ENCODE results near the gene RARS1.
"Not testable (repeated sequence)": the region's sequence is repeated elsewhere in the genome, so short reads cannot be mapped to it uniquely, and the experiment has no call there.

Gene RARS1

GRCh38 chr5:168481330-168481788 is 4.9 kb upstream of the RARS1 start:
- no peak for DNase-seq (ENCODE audit: low read depth in 2 of 2)

- DNase-seq (ENCODE audit: low read depth in 2 of 2) = no peak
Measured at GRCh38 chr5:168482361-168482760, 3.9 kb upstream of the RARS1 start.

DNA sequence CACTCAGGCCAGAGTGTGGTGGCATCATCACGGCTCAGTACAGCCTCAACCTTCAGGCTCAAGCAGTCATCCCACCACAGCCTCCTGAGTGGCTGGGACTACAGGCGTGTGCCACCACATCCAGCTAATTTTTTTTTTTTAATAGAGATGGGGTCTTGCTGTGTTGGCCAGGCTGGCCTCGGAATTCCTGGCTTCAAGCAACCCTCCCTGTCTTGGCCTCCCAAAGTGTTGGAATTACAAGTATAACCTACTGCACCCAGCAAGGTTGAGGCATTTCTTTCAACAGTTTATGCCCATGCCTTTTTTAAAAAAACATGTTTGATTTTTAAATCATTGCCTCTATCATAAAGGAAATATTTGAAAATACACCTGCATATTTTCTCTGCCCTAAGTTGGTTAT is 2.8 kb downstream of the RARS1 start:
- DNase-seq (ENCODE audit: low read depth in 2 of 2) = no peak

DNA sequence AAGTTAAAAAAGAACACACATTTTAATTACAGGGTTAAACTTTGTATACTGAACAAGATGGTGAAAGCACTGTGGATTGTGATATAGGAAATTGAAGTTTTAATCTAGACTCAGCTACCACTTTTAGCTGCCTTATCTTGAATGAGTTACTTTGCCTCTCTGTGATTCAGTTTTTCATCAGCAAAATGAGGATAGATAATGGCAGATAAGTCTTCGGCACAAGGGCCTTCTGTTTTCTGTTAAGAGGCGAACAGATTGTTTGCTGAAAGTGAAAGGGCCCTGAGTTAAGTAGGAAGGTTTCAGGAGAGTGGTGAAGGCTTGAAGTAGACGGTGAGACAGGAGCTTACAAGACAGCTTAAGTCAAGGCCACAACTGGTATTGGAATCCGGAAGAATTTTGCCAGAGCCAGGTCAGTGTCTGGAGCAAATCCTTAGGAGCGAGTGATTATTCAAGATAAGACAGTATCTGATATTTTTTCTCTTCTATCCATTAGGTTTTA is 7.8 kb downstream of the RARS1 start:
- DNase-seq (ENCODE audit: low read depth in 2 of 2) = no peak

- no peak for DNase-seq (ENCODE audit: low read depth in 2 of 2)
Measured at GRCh38 chr5:168502563-168503237, 16.4 kb downstream of the RARS1 start.

DNA sequence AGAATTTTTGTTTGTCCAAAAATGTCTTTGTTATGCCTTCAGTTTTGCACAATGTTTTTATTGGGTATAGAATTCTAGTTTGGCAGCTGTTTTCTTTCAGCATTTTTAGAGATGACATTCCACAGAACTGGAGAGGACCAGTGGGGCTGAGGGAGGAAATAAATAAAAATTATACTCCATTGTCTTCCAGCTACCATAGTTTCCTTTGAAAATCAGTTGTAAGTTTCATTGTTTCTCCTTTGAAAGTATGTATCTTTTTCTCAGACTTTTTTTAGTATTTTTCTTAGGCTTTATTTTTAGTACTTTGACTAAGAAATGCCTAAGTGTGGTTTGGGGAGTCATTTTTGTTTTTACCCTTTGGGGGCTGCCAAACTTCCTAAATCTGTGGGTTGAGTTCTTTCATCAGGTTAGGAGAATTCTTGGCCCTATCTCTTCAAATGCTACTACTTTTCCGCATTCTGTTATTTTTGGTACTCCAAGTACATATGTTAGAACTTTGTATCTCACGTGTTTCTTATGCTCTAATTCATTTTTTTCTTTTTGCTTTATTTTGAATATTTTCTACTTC is 27.7 kb downstream of the RARS1 start:
- no peak for DNase-seq (ENCODE audit: low read depth in 2 of 2)

DNA sequence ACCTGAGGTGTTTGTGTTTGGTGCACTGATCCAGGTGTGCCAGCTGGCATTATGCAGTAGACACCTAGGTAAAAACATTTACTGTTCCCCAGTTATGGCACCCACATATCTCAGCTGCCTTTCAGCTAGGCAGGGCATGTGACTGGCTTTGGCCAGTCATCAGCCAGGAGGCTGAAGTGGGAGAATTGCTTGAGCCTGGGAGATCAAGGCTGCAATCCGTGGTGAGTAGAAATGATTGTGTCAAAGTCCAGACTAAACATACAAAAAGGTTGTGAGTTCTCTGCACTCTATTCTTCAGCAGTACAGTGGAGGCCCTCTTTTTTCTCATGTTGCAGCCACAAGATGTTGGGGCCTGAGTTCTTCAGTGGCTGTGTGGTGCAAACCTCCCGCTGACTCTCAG is 39.6 kb downstream of the RARS1 start:
- no peak for DNase-seq (ENCODE audit: low read depth in 2 of 2)

- no peak for DNase-seq (ENCODE audit: low read depth in 2 of 2)
Measured at GRCh38 chr5:168527756-168528295, 41.6 kb downstream of the RARS1 start.

GRCh38 chr5:168528521-168529373 is 42.5 kb downstream of the RARS1 start, which contains the start of gene FBLL1:
FBLL1 (plus strand) TSS chr5:168529305; CDS start chr5:168529505, 200 bp downstream.
- no peak for DNase-seq (ENCODE audit: low read depth in 2 of 2)

GRCh38 chr5:168529374-168530234 is 43.3 kb downstream of the RARS1 start:
- DNase-seq (ENCODE audit: low read depth in 2 of 2) = no peak

DNA sequence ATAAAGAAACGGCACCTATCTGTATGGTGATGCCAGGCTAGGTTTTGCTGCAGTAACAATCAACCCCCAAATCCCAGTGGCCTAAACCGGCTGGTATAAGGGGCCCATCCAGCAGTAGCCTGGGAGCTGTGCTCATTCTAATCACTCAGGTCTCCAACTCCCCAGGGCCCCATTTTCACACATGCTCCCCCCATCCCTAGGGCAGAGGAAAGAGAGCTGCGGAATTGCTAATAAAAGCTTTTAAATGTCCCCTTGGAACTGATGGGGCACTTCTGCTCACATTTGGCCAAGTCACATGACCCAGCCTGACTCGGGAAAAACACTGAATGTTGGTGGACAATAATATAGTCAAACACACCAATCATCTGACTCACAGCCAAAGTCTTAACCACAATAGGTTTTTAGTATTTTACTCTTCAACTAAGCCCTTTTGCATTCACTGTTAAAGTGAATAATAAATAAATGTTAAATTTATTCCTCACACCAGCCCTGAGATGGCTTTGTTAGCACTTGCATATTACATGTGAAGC is 44.4 kb downstream of the RARS1 start:
- DNase-seq (ENCODE audit: low read depth in 2 of 2) = no peak

DNA sequence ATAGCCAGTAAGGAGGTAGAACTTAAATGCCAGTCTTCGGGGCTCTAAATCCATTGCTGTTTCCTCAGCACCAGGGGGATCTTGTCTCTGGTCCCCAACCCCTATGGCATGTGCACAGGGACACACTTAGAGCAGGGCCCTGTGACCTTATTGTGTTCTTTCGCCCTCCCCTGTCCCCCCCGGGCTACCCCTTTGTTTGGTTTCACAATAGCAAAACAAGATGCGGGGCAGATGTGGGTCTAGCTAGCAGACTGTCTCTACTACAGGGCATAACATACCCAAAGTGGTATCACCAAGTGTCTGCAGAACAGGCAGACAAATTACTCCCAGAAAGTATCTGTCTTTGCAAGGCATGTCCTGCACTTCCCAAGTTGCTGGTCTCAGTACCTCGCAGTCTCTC is 44.9 kb downstream of the RARS1 start:
- no peak for DNase-seq (ENCODE audit: low read depth in 2 of 2)

- DNase-seq (ENCODE audit: low read depth in 2 of 2) = no peak
Measured at GRCh38 chr5:168531987-168532864, 46.0 kb downstream of the RARS1 start.

DNA sequence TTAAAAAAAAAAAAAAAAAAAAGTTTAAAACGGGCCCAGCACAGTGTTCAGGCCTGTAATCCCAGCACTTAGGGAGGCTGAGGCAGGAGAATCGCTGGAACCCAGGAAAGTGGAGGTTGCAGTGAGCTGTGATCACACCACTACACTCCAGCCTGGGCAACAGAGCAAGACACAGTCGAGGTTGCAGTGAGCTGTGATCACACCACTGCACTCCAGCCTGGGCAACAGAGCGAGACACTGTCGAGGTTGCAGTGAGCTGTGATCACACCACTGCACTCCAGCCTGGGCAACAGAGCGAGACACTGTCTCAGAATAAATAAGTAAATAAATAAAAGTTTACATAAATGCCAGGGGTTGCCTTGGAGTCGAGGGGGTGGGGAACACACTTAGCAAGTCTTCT is 48.1 kb downstream of the RARS1 start:
- not testable (repeated sequence) for DNase-seq (ENCODE audit: low read depth in 2 of 2)

GRCh38 chr5:168537176-168537575 is 50.9 kb downstream of the RARS1 start:
- DNase-seq (ENCODE audit: low read depth in 2 of 2) = no peak

- DNase-seq (ENCODE audit: low read depth in 2 of 2) = no peak
Measured at GRCh38 chr5:168549554-168549953, 63.3 kb downstream of the RARS1 start.

DNA sequence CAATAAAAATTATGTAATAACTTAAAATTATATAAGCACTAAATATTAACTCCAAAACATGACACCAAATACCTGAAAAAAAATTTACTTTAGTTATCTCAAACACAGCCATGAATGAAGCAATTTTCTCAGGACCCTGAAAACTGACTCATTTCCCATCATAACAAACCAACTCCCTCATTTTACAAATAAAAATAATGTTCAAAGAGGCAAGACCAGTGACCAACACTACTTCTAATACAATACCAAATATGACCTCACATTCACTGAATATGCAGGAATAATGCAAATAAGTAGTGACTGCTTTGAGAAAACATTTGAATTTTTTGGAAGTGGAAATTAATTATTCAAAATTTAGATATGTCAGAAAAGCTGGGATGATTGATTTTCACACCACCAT is 64.4 kb downstream of the RARS1 start:
- no peak for DNase-seq (ENCODE audit: low read depth in 2 of 2)

DNA sequence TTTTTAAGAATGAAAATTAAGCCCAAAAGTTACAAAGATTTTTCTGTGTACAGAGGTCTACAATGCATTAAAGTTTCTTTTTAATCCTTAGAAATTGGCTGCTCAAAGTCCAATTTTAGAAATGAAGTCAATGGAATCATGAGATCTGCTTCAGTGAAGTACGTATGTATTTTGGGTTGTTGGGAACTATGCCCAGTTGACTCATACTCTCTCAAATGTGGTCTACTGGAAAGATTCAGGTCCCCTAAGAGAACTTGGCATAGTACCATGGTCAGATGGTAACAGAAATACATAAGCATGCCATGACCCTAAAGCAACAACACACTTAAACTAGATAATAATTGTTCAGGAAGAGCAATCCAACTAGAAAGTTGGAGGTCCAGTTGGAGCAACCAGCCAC is 65.9 kb downstream of the RARS1 start:
- no peak for DNase-seq (ENCODE audit: low read depth in 2 of 2)

- no peak for DNase-seq (ENCODE audit: low read depth in 2 of 2)
Measured at GRCh38 chr5:168553377-168554130, 67.3 kb downstream of the RARS1 start.

Measured in activated CD8-positive, alpha-beta memory T cell treated with anti-CD3 and anti-CD28 coated beads for 4 hours (primary cell).